ENCODE measurements around the gene RAB6B. TPM values are rescaled to one million over a fixed set of nuclear protein-coding genes. Genes with fewer than 3 reads are reported as not detected.

Gene RAB6B
- total and polyA plus RNA-seq, 2 of the 8 experiments (the other 6 are each of a cell fraction or from before 2014, with no cell fraction given): 7.9 to 15.6 TPM

DNA sequence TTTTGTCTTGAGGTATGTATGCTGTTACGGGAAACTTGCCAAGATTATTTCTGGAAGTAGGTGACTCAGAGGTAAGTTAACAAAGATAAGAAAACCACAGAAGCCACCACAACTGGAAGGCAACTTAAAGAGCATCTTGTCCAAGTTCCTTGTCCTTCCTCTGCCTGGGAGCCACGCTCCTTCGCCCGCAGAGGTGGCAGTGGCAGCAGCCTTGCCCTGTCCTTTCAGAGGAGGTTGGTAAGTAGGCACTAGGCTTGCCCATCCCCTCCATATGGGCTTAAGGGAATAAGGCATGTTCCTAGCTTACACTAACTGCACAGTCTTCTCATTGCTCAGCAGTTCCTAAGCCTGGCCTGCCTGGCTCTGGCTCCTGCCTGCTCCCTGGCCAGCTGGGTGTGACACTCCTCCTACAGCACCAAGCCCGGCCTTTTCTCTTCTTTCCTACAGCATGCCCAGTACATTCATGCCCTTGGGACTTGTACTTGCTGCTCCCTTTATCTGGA, 48.0 kb upstream of the RAB6B start:
- no peak for FAIRE-seq
- Histone ChIP-seq H2AK5ac (ENCODE audit: low read depth, low read length) (peak overlapping the region; percentile 41; the same call in 1 of the 2 replicates), H3K79me1 (ENCODE audit: low read depth, low read length) (no peaks in the 10 kb centered on the region), H2BK5ac (ENCODE audit: low read depth, low read length) (no peak overlapping the region), H2BK20ac (ENCODE audit: low read length) (no peak overlapping the region), H4K8ac (ENCODE audit: extremely low read depth, insufficient read depth, low read length) (no peak overlapping the region; the same call in 1 of the 2 replicates), H3K14ac (ENCODE audit: insufficient read length) (no peak overlapping the region), H3K27ac (ENCODE audit: low read depth, low read length) (no peak overlapping the region), H3K4me2 (ENCODE audit: insufficient read depth in 1 of 2, low read depth in 2 of 2, low read length in 2 of 2) (no peak overlapping the region), H3K4me3 (ENCODE audit: extremely low read depth in 1 of 4, insufficient read depth in 2 of 4, low read depth in 3 of 4, low read length in 4 of 4) (no peak overlapping the region), H3K79me2 (ENCODE audit: control insufficient read depth in 1 of 2, insufficient read depth in 2 of 2, low read length in 2 of 2) (no peaks in the 10 kb centered on the region), H3K27me3 (replicated peaks in 1 of 4; ENCODE audit: control insufficient read depth in 3 of 4, extremely low read depth in 1 of 4, insufficient read depth in 3 of 4, low read length in 3 of 4) (no peaks in the 10 kb centered on the region), H3K56ac (replicated peaks; ENCODE audit: insufficient read length, low read depth, low read length) (no peak overlapping the region), H3K4me1 (replicated peaks in 1 of 4; ENCODE audit: control insufficient read depth in 3 of 4, insufficient read depth in 4 of 4, low read length in 3 of 4) (peaks cover 0 to 10% (median 4%) of the 10 kb centered on the region in 4 experiments; a peak in 5 of 7 replicates), H4K5ac (ENCODE audit: insufficient read length, low read depth, low read length) (no peak overlapping the region), H3K18ac (ENCODE audit: extremely low read depth, low read length) (no peak overlapping the region), H2AFZ (ENCODE audit: low read length) (no peak overlapping the region), H2BK12ac (ENCODE audit: low read depth, low read length) (no peak overlapping the region), H4K20me1 (replicated peaks in 1 of 2; ENCODE audit: control insufficient read depth in 1 of 2, insufficient read depth in 2 of 2, low read length in 2 of 2) (no peaks in the 10 kb centered on the region), H4K91ac (replicated peaks; ENCODE audit: insufficient read length, low read length) (no peak overlapping the region), H3K23ac (ENCODE audit: insufficient read length) (no peak overlapping the region), H3K36me3 (ENCODE audit: control insufficient read depth in 2 of 4, insufficient read depth in 4 of 4, low read length in 3 of 4) (no peaks in the 10 kb centered on the region), H2BK15ac (ENCODE audit: low read length) (no peak overlapping the region), H3K23me2 (ENCODE audit: low read depth, low read length) (peaks cover 2% of the 10 kb centered on the region; the same call in 1 of the 2 replicates), H3K4ac (replicated peaks; ENCODE audit: insufficient read length, low read depth, low read length) (no peak overlapping the region), H2BK120ac (replicated peaks; ENCODE audit: low read depth, low read length) (no peak overlapping the region), H3K9ac (replicated peaks in 1 of 4; ENCODE audit: extremely low read depth in 1 of 4, low read depth in 3 of 4, low read length in 3 of 4) (no peak overlapping the region), H3K9me3 (ENCODE audit: insufficient read depth in 2 of 2, low read depth in 1 of 2, low read length in 1 of 2) (no peaks in the 10 kb centered on the region)
- 88% methylated on average over 5 of the region's 5 CpGs; no CpG with 5 or more reads in 1 of the 2 experiments for WGBS, 2 experiments (ENCODE audit: extremely low coverage in 1 of 2, insufficient coverage in 1 of 2, insufficient read length in 1 of 2, insufficient replicate concordance in 2 of 2, low coverage in 1 of 2, low lambda C conversion rate in 2 of 2, missing lambda C conversion rate in 1 of 2)
- no peak for DNase-seq (ENCODE audit: low read depth in 1 of 2, low spot score in 2 of 2)
- ChIA-PET POLR2A (ENCODE audit: partially characterized antibody) (no interaction called here), CTCF (ENCODE audit: partially characterized antibody) (interaction anchor here (0.5 kb wide), 1 partner anchor 523 kb away, joined by 3 read pairs; no protein-coding TSS in a partner anchor)
- TF ChIP-seq POLR2A (IDR thresholded peaks at IDR 0.05; ENCODE audit: control extremely low read depth in 1 of 2, low read depth in 2 of 2, low read length in 2 of 2) (no peak), TBP (IDR thresholded peaks at IDR 0.05; ENCODE audit: low read depth, low read length) (no peak), BRCA1 (IDR thresholded peaks at IDR 0.05; ENCODE audit: low read depth, low read length) (no peak), RBBP5 (IDR thresholded peaks at IDR 0.05; ENCODE audit: borderline replicate concordance, low read depth, low read length) (no peak), SP2 (IDR thresholded peaks at IDR 0.05; ENCODE audit: low read length) (no peak), NANOG (IDR thresholded peaks at IDR 0.05; ENCODE audit: insufficient read depth, low read depth, low read length, poor library complexity, severe bottlenecking) (no peak), HDAC2 (IDR thresholded peaks at IDR 0.05; ENCODE audit: borderline replicate concordance in 1 of 2, low read depth in 2 of 2, low read length in 2 of 2) (no peak), SRF (IDR thresholded peaks at IDR 0.05; ENCODE audit: low read depth, low read length) (no peak), POU5F1 (IDR thresholded peaks at IDR 0.05; ENCODE audit: low read depth, low read length) (no peak), TCF12 (IDR thresholded peaks at IDR 0.05; ENCODE audit: low read depth, low read length) (no peak)
- TF ChIP-seq, protein P1, sequence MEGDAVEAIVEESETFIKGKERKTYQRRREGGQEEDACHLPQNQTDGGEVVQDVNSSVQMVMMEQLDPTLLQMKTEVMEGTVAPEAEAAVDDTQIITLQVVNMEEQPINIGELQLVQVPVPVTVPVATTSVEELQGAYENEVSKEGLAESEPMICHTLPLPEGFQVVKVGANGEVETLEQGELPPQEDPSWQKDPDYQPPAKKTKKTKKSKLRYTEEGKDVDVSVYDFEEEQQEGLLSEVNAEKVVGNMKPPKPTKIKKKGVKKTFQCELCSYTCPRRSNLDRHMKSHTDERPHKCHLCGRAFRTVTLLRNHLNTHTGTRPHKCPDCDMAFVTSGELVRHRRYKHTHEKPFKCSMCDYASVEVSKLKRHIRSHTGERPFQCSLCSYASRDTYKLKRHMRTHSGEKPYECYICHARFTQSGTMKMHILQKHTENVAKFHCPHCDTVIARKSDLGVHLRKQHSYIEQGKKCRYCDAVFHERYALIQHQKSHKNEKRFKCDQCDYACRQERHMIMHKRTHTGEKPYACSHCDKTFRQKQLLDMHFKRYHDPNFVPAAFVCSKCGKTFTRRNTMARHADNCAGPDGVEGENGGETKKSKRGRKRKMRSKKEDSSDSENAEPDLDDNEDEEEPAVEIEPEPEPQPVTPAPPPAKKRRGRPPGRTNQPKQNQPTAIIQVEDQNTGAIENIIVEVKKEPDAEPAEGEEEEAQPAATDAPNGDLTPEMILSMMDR (IDR thresholded peaks at IDR 0.05; ENCODE audit: control extremely low read depth in 1 of 3, insufficient read depth in 1 of 3, low read depth in 1 of 3, low read length in 3 of 3): no peak

Measured in H1 (cell line).